ENCODE measurements around the gene MRPS5. TPM values are rescaled to one million over a fixed set of nuclear protein-coding genes. Genes with fewer than 3 reads are reported as not detected.

The MRPS5 gene
- total and polyA plus RNA-seq, 4 donors, result 45.8 to 75.7 (median 64.6) TPM

DNA sequence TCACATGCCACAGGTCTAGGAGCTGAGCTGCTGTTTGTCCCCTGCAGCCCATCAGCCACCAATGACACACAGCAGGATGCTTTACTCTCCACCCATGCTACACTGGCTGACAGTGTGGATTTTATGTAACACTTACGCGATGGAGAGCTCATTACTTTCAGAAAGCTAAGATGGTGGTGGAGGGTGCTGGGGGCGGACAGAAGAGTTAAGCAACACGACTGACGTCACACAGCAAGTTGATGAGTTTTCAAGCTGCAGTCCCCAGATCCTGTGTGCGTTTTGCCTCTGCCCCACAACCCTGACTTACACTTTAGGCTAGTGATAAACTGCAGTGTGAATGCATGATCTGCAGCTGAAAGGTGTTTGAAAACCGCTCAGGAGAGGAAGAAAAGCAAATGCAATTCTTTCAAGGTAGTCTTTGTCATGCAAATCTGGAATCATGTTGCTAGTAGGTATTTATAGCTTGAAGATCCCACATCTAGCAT, 42.4 kb downstream of the MRPS5 start:
- Histone ChIP-seq H3K36me3 (ENCODE audit: control insufficient read depth in 4 of 4, insufficient read depth in 4 of 4, low read length in 4 of 4) (no peaks in the 10 kb centered on the region), H3K9ac (ENCODE audit: insufficient read depth in 1 of 2, low read length in 2 of 2) (no peak overlapping the region), H3K9me3 (ENCODE audit: control insufficient read depth in 4 of 4, insufficient read depth in 3 of 4, low read length in 3 of 4) (no peaks in the 10 kb centered on the region), H3K4me3 (no peak overlapping the region), H3K4me1 (ENCODE audit: control insufficient read depth in 5 of 5, insufficient read depth in 5 of 5, low read length in 5 of 5) (peaks cover 0 to 16% (median 3%) of the 10 kb centered on the region in 5 donors), H3K27ac (ENCODE audit: low read depth in 1 of 2, low read length in 1 of 2) (no peak overlapping the region), H3K27me3 (ENCODE audit: control insufficient read depth in 3 of 3, insufficient read depth in 3 of 3, low read length in 2 of 3) (peaks cover 0 to 19% (median 13%) of the 10 kb centered on the region in 3 donors)
- WGBS, 2 donors, result 29 to 48% methylated on average over 7 of the region's 7 CpGs
- TF ChIP-seq, protein P1, sequence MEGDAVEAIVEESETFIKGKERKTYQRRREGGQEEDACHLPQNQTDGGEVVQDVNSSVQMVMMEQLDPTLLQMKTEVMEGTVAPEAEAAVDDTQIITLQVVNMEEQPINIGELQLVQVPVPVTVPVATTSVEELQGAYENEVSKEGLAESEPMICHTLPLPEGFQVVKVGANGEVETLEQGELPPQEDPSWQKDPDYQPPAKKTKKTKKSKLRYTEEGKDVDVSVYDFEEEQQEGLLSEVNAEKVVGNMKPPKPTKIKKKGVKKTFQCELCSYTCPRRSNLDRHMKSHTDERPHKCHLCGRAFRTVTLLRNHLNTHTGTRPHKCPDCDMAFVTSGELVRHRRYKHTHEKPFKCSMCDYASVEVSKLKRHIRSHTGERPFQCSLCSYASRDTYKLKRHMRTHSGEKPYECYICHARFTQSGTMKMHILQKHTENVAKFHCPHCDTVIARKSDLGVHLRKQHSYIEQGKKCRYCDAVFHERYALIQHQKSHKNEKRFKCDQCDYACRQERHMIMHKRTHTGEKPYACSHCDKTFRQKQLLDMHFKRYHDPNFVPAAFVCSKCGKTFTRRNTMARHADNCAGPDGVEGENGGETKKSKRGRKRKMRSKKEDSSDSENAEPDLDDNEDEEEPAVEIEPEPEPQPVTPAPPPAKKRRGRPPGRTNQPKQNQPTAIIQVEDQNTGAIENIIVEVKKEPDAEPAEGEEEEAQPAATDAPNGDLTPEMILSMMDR (IDR thresholded peaks at IDR 0.05; ENCODE audit: control extremely low read depth, extremely low read depth), result no peak
- ATAC-seq (ENCODE audit: insufficient read depth, low FRiP score), result no peak
- DNase-seq, result no peak

DNA sequence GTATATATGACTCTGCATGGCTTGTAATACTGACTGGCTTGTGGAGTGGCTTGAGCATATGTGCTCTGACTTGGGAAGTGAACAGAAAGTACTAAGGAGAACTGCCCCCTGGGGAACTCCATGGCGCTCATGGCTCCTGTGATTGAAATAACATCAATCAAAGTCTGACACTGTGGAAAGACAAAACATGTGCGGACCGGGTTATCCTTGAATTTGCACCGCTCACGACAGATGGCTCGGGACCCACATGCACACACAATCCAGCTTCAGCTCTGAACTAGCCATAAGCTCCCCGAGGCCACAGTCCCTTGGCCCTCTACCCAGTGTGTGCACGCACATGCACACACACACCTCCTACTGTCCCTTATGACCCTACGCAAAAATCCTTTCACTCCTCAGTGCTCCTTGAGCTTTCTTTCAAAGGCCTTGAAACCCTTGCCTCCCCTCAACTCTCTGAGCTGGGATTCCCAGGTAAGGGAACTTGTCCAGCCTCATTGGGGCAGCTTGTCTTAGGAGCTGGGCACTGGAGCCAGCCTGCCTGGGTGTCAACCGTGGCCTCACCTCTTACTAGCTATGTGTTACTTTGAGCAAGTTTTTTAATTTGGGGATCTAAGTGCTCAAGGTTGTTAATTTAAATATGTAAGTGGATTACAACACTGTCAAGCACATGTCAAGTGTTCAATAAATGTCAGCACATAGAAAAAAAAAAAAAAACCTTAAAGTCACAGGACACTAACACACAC, 43.6 kb downstream of the MRPS5 start:
- H3K4me3 ChIP-seq, result no peak overlapping the region
- WGBS, 2 donors, result 57 to 77% methylated on average over 10 of the region's 10 CpGs
- H3K36me3 ChIP-seq (ENCODE audit: control insufficient read depth in 4 of 4, insufficient read depth in 4 of 4, low read length in 4 of 4), result no peaks in the 10 kb centered on the region
- no peaks in the 10 kb centered on the region for H3K9me3 ChIP-seq (ENCODE audit: control insufficient read depth in 4 of 4, insufficient read depth in 3 of 4, low read length in 3 of 4)
- DNase-seq (peak in 1 of 3 donors; percentile 20), ATAC-seq (ENCODE audit: insufficient read depth, low FRiP score) (peak; percentile 52)
- peaks cover 0 to 16% (median 3%) of the 10 kb centered on the region in 5 donors for H3K4me1 ChIP-seq (ENCODE audit: control insufficient read depth in 5 of 5, insufficient read depth in 5 of 5, low read length in 5 of 5)
- H3K9ac ChIP-seq (ENCODE audit: insufficient read depth in 1 of 2, low read length in 2 of 2), result no peak overlapping the region
- peaks cover 0 to 19% (median 13%) of the 10 kb centered on the region in 3 donors for H3K27me3 ChIP-seq (ENCODE audit: control insufficient read depth in 3 of 3, insufficient read depth in 3 of 3, low read length in 2 of 3)
- no peak overlapping the region for H3K27ac ChIP-seq (ENCODE audit: low read depth in 1 of 2, low read length in 1 of 2)
- TF ChIP-seq, protein P1 (IDR thresholded peaks at IDR 0.05; ENCODE audit: control extremely low read depth, extremely low read depth), result no peak

DNA sequence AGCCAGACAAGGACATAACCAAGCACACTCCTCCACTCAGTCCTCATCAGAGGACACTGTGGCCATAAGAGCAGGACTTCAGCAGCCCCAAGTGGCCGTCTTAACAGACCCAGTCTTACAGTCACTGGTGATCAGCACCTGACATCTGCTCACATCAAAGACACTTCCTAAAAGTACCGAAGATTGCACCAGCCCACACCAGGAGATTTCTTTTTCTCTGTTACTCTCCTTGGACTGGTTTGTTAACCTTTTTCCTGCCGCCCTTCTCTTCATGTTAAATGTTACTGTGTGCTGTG, 44.1 kb downstream of the MRPS5 start:
- WGBS, 2 donors, result 25 to 32% methylated on average over 3 of the region's 3 CpGs
- Histone ChIP-seq H3K9ac (ENCODE audit: insufficient read depth in 1 of 2, low read length in 2 of 2) (no peak overlapping the region), H3K27ac (ENCODE audit: low read depth in 1 of 2, low read length in 1 of 2) (no peak overlapping the region), H3K36me3 (ENCODE audit: control insufficient read depth in 4 of 4, insufficient read depth in 4 of 4, low read length in 4 of 4) (no peaks in the 10 kb centered on the region), H3K9me3 (ENCODE audit: control insufficient read depth in 4 of 4, insufficient read depth in 3 of 4, low read length in 3 of 4) (no peaks in the 10 kb centered on the region), H3K4me1 (ENCODE audit: control insufficient read depth in 5 of 5, insufficient read depth in 5 of 5, low read length in 5 of 5) (peaks cover 0 to 16% (median 3%) of the 10 kb centered on the region in 5 donors), H3K4me3 (no peak overlapping the region), H3K27me3 (ENCODE audit: control insufficient read depth in 3 of 3, insufficient read depth in 3 of 3, low read length in 2 of 3) (peaks cover 0 to 19% (median 13%) of the 10 kb centered on the region in 3 donors)
- DNase-seq (peak in 1 of 3 donors; percentile 16), ATAC-seq (ENCODE audit: insufficient read depth, low FRiP score) (no peak)
- TF ChIP-seq, protein P1 (IDR thresholded peaks at IDR 0.05; ENCODE audit: control extremely low read depth, extremely low read depth), result no peak

All from lung (tissue), 12 donors.